ENCODE measurements around the gene ACER2. TPM values are rescaled to one million over a fixed set of nuclear protein-coding genes. Genes with fewer than 3 reads are reported as not detected.

Gene ACER2
- total RNA-seq, 1 experiment from 2014 or later, result 9.6 TPM

GRCh38 chr9:19470981-19471650 lies 62.3 kb downstream of the ACER2 start:
- Histone ChIP-seq H3K79me1 (ENCODE audit: insufficient read depth, low read depth, low read length, poor library complexity, severe bottlenecking) (no peaks in the 10 kb centered on the region), H4K91ac (ENCODE audit: insufficient read length, low read depth, low read length) (no peak overlapping the region), H3K27me3 (ENCODE audit: insufficient read depth, low read length) (no peaks in the 10 kb centered on the region), H2BK12ac (ENCODE audit: insufficient read length, low read depth, low read length) (no peak overlapping the region), H2BK15ac (ENCODE audit: low read depth, low read length) (no peak overlapping the region), H3K9ac (ENCODE audit: extremely low read depth, insufficient read length, low read length) (no peak overlapping the region), H4K8ac (replicated peaks; ENCODE audit: insufficient read length, low read depth, low read length) (no peak overlapping the region), H3K14ac (ENCODE audit: insufficient read depth, low read length) (no peak overlapping the region), H3K4me1 (ENCODE audit: insufficient read depth, low read length) (no peaks in the 10 kb centered on the region; the same call in 1 of the 2 replicates), H2BK5ac (ENCODE audit: insufficient read length, low read length) (no peak overlapping the region), H4K20me1 (ENCODE audit: control insufficient read depth, insufficient read depth, insufficient read length) (no peaks in the 10 kb centered on the region), H2AFZ (ENCODE audit: low read length) (no peak overlapping the region), H3K23me2 (ENCODE audit: insufficient read length, low read depth, low read length, poor library complexity, severe bottlenecking) (no peaks in the 10 kb centered on the region), H3K79me2 (ENCODE audit: insufficient read depth, low read length) (no peaks in the 10 kb centered on the region; the same call in 1 of the 2 replicates), H3K27ac (ENCODE audit: insufficient read length, low read depth, low read length) (no peak overlapping the region), H3K4me2 (ENCODE audit: insufficient read depth, insufficient read length, low read length) (no peak overlapping the region), H4K5ac (ENCODE audit: insufficient read length, low read depth, low read length) (no peak overlapping the region), H3K18ac (ENCODE audit: insufficient read length, low read depth, low read length) (no peak overlapping the region), H3K56ac (ENCODE audit: insufficient read length, low read depth, low read length) (no peak overlapping the region), H3T11ph (ENCODE audit: low read length) (no peak overlapping the region), H2BK120ac (ENCODE audit: low read depth, low read length, poor library complexity, severe bottlenecking) (no peak overlapping the region), H3K23ac (ENCODE audit: insufficient read length, low read depth, low read length) (no peak overlapping the region), H2BK20ac (ENCODE audit: low read depth, low read length, poor library complexity, severe bottlenecking) (no peak overlapping the region), H3K4ac (ENCODE audit: low read depth, low read length) (no peak overlapping the region), H3K9me3 (ENCODE audit: control insufficient read depth, low read depth, low read length) (no peaks in the 10 kb centered on the region), H2AK5ac (ENCODE audit: insufficient read length, low read length) (no peak overlapping the region)
- no CpG with 5 or more reads among the region's 10 CpGs for WGBS (ENCODE audit: extremely low coverage, insufficient read length, low lambda C conversion rate)
- H3K27ac Mint-ChIP-seq, result no peak overlapping the region; a peak in 1 of 7 replicates
- no peaks in the 10 kb centered on the region for H3K36me3 Mint-ChIP-seq (ENCODE audit: insufficient read depth in 1 of 3, low read depth in 3 of 3)
- no peaks in the 10 kb centered on the region for H3K27me3 Mint-ChIP-seq (ENCODE audit: low read depth)
- H3K4me3 Mint-ChIP-seq, result no peak overlapping the region
- peaks cover 7 to 9% of the 10 kb centered on the region in 2 experiments for H3K4me1 Mint-ChIP-seq
- no peak for DNase-seq
- no peak for TF ChIP-seq CTCF (conservative IDR thresholded peaks at IDR 0.05)
- no peaks in the 10 kb centered on the region for H3K9me3 Mint-ChIP-seq

Data from H9 (cell line).